ENCODE results near the gene SPNS2. TPM values are rescaled to one million over a fixed set of nuclear protein-coding genes. Genes with fewer than 3 reads are reported as not detected.

Gene SPNS2
- polyA plus RNA-seq, 1 of the 3 experiments (the other 2 are of a cell fraction): 0.08 TPM

- H3K9me3 ChIP-seq: no peaks in the 10 kb centered on the region
- no peaks in the 10 kb centered on the region for H4K20me1 ChIP-seq (ENCODE audit: insufficient read depth)
- POLR2A ChIA-PET: no interaction called here
- no peak overlapping the region for H3K27ac ChIP-seq (ENCODE audit: low read depth in 2 of 2, low read length in 1 of 2)
- TF ChIP-seq TCF12 (IDR thresholded peaks at IDR 0.05) (no peak), GATA2 (CRISPR knock-in tag; IDR thresholded peaks at IDR 0.05) (no peak), USF2 (IDR thresholded peaks at IDR 0.05; ENCODE audit: borderline replicate concordance, low read depth, low read length) (no peak), RAD21 (IDR thresholded peaks at IDR 0.05; ENCODE audit: low read length) (no peak), ELF1 (IDR thresholded peaks at IDR 0.05) (no peak), NRF1 (IDR thresholded peaks at IDR 0.05; ENCODE audit: low read depth, low read length) (no peak), FOSL2 (IDR thresholded peaks at IDR 0.05; ENCODE audit: borderline replicate concordance, low read depth) (no peak), RCOR1 (IDR thresholded peaks at IDR 0.05; ENCODE audit: low read length) (no peak), NFIC (IDR thresholded peaks at IDR 0.05; ENCODE audit: borderline replicate concordance) (no peak), RXRA (IDR thresholded peaks at IDR 0.05; ENCODE audit: borderline replicate concordance, low read depth) (no peak), POLR2AphosphoS5 (IDR thresholded peaks at IDR 0.05; ENCODE audit: low read depth, low read length) (no peak), PBX3 (IDR thresholded peaks at IDR 0.05) (no peak), IRF3 (IDR thresholded peaks at IDR 0.05; ENCODE audit: low read depth, low read length) (no peak), YY1 (IDR thresholded peaks at IDR 0.05; ENCODE audit: low read depth) (no peak), CHD2 (IDR thresholded peaks at IDR 0.05; ENCODE audit: low read length, partially characterized antibody) (no peak), GABPA (IDR thresholded peaks at IDR 0.05; ENCODE audit: low read depth) (no peak), RFX5 (IDR thresholded peaks at IDR 0.05; ENCODE audit: low read length) (no peak)
- no peak overlapping the region for H2AFZ ChIP-seq (ENCODE audit: low read depth)
- H3K36me3 ChIP-seq (replicated peaks in 1 of 2; ENCODE audit: control insufficient read depth in 1 of 2, insufficient read depth in 2 of 2, low read length in 1 of 2): no peaks in the 10 kb centered on the region
- no peaks in the 10 kb centered on the region for H3F3A ChIP-seq (replicated peaks; ENCODE audit: insufficient read depth)
- H3K9me2 ChIP-seq: no peaks in the 10 kb centered on the region
- no peak overlapping the region for H3K9ac ChIP-seq
- 92% methylated on average over 1 of the region's 1 CpG for WGBS (ENCODE audit: low lambda C conversion rate)
- H3K4me1 ChIP-seq (ENCODE audit: control insufficient read depth in 1 of 2, insufficient read depth in 2 of 2, low read depth in 1 of 2, low read length in 1 of 2): no peaks in the 10 kb centered on the region
- H3K4me3 ChIP-seq (ENCODE audit: low read depth in 2 of 2, low read length in 1 of 2): no peak overlapping the region
- DNase-seq: no peak
- peaks cover 22% of the 10 kb centered on the region; the same call in 1 of the 2 replicates for H3K27me3 ChIP-seq (ENCODE audit: insufficient read depth)
- CTCF ChIA-PET: interaction anchor here (0.6 to 6.8 kb wide), 9 partner anchors 12 to 562 kb away, joined by 3 to 237 read pairs (median 4); partner anchors contain the start of gene SMTNL2
- H3K4me2 ChIP-seq: no peak overlapping the region
- H3K79me2 ChIP-seq (ENCODE audit: insufficient read depth): no peaks in the 10 kb centered on the region
Measured at GRCh38 chr17:4569591-4569990, 70.9 kb downstream of the SPNS2 start.

- H3F3A ChIP-seq (replicated peaks; ENCODE audit: insufficient read depth): no peaks in the 10 kb centered on the region
- H3K79me2 ChIP-seq (ENCODE audit: insufficient read depth): no peaks in the 10 kb centered on the region
- H3K27me3 ChIP-seq (ENCODE audit: insufficient read depth): peaks cover 24% of the 10 kb centered on the region; the same call in 1 of the 2 replicates
- H3K27ac ChIP-seq (ENCODE audit: low read depth in 2 of 2, low read length in 1 of 2): no peak overlapping the region
- no peaks in the 10 kb centered on the region for H3K36me3 ChIP-seq (replicated peaks in 1 of 2; ENCODE audit: control insufficient read depth in 1 of 2, insufficient read depth in 2 of 2, low read length in 1 of 2)
- H3K9ac ChIP-seq: no peak overlapping the region
- H3K9me2 ChIP-seq: no peaks in the 10 kb centered on the region
- no peak overlapping the region for H2AFZ ChIP-seq (ENCODE audit: low read depth)
- DNase-seq: no peak
- H4K20me1 ChIP-seq (ENCODE audit: insufficient read depth): no peaks in the 10 kb centered on the region
- ChIA-PET CTCF (no interaction called here), POLR2A (no interaction called here)
- no peaks in the 10 kb centered on the region for H3K9me3 ChIP-seq
- WGBS (ENCODE audit: low lambda C conversion rate): 35% methylated on average over 9 of the region's 9 CpGs
- no peak overlapping the region for H3K4me2 ChIP-seq
- H3K4me1 ChIP-seq (ENCODE audit: control insufficient read depth in 1 of 2, insufficient read depth in 2 of 2, low read depth in 1 of 2, low read length in 1 of 2): no peaks in the 10 kb centered on the region
- no peak overlapping the region for H3K4me3 ChIP-seq (ENCODE audit: low read depth in 2 of 2, low read length in 1 of 2)
- TF ChIP-seq REST (IDR thresholded peaks at IDR 0.05; ENCODE audit: low read depth, low read length) (no peak), CHD2 (IDR thresholded peaks at IDR 0.05; ENCODE audit: low read length, partially characterized antibody) (no peak), SMC3 (IDR thresholded peaks at IDR 0.05; ENCODE audit: low read depth, low read length) (no peak), RFX5 (IDR thresholded peaks at IDR 0.05; ENCODE audit: low read length) (no peak), CTCF (IDR thresholded peaks at IDR 0.05) (no peak), MEF2A (IDR thresholded peaks at IDR 0.05; ENCODE audit: borderline replicate concordance, low read depth) (no peak)
Measured at GRCh38 chr17:4572131-4572530, 73.5 kb downstream of the SPNS2 start.

Data from SK-N-SH (cell line).